Large intestine (tissue), 3 donors: ENCODE data around the gene TSPO2. TPM values are rescaled to one million over a fixed set of nuclear protein-coding genes. Genes with fewer than 3 reads are reported as not detected.
A peak's percentile ranks its signal among the peaks of the same experiment; 100 is the strongest.

ENCODE experiments used
- DNase-seq, 2 donors: peaks; one replicate each; pipeline versions ENCODE4 v3.0.0 to v3.0.0-alpha.2; 2013
- H3K27ac ChIP-seq: one replicate; pipeline ENCODE4 v1.5.1; 2013; ENCODE audit warnings: low read length
- H3K27me3 ChIP-seq: 2 replicates; pipeline ENCODE4 v1.6.1; 2013; ENCODE audit warnings: low read length; ENCODE audit not compliant: control insufficient read depth, insufficient read depth
- H3K36me3 ChIP-seq: 2 replicates; pipeline ENCODE4 v1.6.1; 2013; ENCODE audit warnings: low read length; ENCODE audit not compliant: control insufficient read depth, insufficient read depth
- H3K4me1 ChIP-seq: one replicate; pipeline ENCODE4 v1.6.1; 2013; ENCODE audit warnings: low read length; ENCODE audit not compliant: control insufficient read depth, insufficient read depth
- H3K4me3 ChIP-seq: one replicate; pipeline ENCODE4 v1.5.1; 2013; ENCODE audit warnings: low read length
- H3K9me3 ChIP-seq: one replicate; pipeline ENCODE4 v1.6.1; 2013; ENCODE audit warnings: mild to moderate bottlenecking, low read depth, low read length, moderate library complexity; ENCODE audit not compliant: control insufficient read depth
- WGBS: methylation state at CpG from one replicate; pipeline ENCODE4 v1.1.5; 2013; ENCODE audit warnings: low lambda C conversion rate; ENCODE audit not compliant: insufficient coverage; 5-methylcytosine and 5-hydroxymethylcytosine counted together
- polyA plus RNA-seq: library from polyadenylated mRNA; unstranded; fragments of 120-200 nt; gene quantifications from one replicate; pipeline ENCODE4 v1.2.1, GENCODE V29; 2013

TSPO2 gene
- polyA plus RNA-seq, 1 donor = 2.3 TPM

DNA sequence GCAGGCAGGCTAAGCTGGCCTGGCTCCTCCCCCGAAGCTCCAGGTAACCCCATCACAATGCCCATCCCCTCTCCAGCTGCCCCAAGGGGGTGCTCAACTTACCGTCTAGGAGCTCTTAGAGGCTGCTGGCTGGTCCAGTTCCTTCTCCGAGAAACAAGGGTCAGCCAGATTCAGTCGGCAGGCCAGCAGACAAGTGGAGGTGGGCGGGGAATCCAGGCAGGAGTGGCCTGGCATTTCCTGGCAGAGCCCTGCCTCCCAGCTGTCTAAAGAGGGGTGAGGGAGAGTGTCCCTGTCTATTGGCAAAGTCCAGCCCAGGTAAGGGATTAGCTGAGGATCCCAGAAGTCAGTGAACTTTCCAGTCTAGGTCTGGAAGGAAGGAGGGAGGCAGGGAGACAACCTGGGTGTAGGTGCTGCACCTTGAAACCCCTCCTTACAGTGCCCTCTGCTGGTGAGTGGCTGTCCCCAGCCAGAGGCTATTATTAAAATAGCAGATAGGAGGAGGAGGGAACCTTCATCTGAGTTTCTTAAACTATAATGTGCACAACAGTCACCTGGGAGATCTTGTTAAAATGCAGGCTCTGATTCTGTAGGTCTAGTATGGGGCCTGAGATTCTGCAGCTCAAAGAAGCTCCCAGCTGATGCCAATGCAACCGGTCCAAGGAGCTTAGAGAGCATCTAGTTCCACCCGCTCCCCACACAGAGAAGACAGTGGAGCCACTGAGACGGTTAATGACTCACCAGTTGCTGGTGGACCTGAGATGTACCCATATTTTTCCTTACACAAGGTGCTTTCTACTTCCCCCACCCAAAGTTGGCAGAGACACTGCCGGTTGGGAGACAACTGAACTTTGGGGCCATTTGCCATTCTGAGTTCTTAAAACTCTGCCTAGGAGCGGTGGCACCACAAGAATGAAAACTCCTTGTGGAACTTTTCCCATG, 2.9 kb upstream of the TSPO2 start, which contains the start of gene UNC5CL:
Gene UNC5CL, minus strand, starts transcription at position 162 of the 939 bp plus-strand sequence. CDS start 4,147 bp downstream, outside the sequence.
- Histone ChIP-seq H3K4me3 (peak within 1 kb of the TSS; percentile 70), H3K36me3 (peaks cover 13% of the 10 kb centered on the region), H3K4me1 (peaks cover 45% of the 10 kb centered on the region), H3K27me3 (no peaks in the 10 kb centered on the region), H3K27ac (peak within 1 kb of the TSS; percentile 100), H3K9me3 (no peaks in the 10 kb centered on the region)
- DNase-seq = peak; percentile 95 to 97
- WGBS = no CpG with 5 or more reads among the region's 10 CpGs

DNA sequence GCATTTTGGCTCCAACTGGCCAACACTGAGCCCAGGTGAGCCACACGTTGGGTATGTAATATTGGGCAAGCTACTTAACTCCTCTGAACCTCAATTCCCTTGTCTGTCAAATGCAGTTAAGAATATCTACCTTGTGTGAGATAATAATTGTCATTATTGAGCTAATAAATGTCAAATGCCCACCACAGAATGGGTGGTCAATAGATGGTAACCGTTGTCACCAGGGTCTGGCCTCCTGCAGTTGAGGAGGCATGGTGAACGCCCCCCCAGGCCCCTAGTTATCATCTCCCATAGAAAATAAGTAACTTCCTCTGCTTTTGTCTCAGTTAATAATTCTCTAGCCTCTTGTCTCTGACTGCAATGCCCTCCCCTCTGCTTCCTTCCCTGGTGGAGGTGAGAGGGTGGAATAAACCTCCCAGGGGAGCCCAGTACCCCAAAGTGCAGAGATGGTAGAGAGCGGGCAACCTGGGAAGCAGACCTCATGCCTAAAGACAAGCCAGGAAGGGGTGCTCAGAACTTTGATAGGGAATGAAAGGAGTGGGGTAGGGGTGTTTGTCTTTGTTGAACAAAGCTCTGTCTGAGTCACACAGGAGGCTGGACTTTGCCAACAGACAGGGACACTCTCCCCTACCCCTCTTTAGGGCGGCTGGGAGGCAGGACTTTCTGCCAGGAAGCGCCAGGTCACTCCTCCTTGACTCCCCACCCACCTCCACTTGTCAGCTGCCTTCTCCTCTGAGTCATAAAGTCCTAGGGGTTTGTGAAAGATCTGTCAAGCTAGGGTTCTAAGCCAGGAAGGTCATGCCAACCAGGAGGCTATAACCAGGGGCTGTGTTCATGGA, 1.9 kb upstream of the TSPO2 start:
- no peaks in the 10 kb centered on the region for H3K27me3 ChIP-seq
- WGBS = no CpG with 5 or more reads among the region's 6 CpGs
- no peaks in the 10 kb centered on the region for H3K9me3 ChIP-seq
- peaks cover 3% of the 10 kb centered on the region for H3K36me3 ChIP-seq
- peak overlapping the region; percentile 100 for H3K27ac ChIP-seq
- DNase-seq = peak; percentile 95 to 98
- peak overlapping the region; percentile 70 for H3K4me3 ChIP-seq
- H3K4me1 ChIP-seq = peaks cover 40% of the 10 kb centered on the region

DNA sequence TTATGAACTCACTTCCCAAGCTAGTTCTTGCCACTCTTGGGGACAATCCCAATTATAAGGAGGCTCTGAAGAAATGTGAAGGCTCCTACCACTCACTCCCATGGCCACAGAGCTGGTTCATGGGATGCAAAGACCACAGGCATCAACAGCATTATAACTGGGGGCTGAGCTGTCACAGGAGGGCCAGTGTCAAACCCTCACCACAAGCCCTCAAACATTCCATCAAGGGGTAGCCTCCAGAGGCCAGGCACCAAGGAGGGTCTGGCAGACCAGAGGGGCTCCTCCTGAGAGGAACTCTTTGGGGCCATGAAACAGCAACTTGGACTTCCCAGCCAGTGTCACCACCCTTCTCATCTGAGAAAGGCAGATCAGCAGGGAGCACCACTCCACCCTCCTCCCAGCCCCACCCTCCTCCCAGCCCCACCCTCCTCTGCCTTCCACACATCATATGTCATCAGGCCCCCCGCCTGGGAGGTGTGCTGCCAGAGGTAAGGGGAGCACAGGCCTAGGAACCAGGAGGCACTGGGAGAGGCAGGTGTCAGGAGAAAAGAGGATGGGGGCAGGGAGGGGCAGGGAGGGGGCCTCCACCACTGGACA, 1.2 kb upstream of the TSPO2 start:
- H3K27ac ChIP-seq = peak overlapping the region; percentile 100

DNA sequence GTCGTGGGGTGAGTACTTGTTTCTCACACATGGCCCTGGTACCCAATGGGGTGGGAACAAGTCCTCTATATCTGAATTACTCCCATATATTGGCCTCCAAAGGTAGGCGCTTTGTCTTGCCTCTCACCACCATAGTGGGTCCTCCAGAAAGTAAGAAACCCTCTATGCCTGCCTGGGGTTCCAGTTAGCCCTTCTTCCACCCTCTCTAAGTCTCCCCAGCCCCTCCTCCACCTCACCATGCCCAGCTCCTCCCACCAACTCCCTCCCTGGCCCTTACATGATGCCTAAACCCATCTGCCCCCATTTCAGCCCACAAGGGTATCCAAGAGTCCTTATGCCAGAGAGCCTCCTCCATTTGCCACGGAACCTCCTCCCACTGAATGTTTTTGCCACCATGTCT, 884 bp downstream of the TSPO2 start:
- no peak overlapping the region for H3K4me3 ChIP-seq
- H3K27ac ChIP-seq = no peak overlapping the region
- H3K9me3 ChIP-seq = no peaks in the 10 kb centered on the region
- no peaks in the 10 kb centered on the region for H3K27me3 ChIP-seq
- no peaks in the 10 kb centered on the region for H3K36me3 ChIP-seq
- H3K4me1 ChIP-seq = peaks cover 64% of the 10 kb centered on the region
- no peak for DNase-seq
- WGBS = no CpG with 5 or more reads among the region's 3 CpGs

More for the DNA sequence above, 1.2 kb upstream of the TSPO2 start:
- Histone ChIP-seq H3K27me3 (no peaks in the 10 kb centered on the region), H3K9me3 (no peaks in the 10 kb centered on the region), H3K36me3 (no peaks in the 10 kb centered on the region), H3K4me1 (peaks cover 43% of the 10 kb centered on the region), H3K4me3 (no peak overlapping the region)
- DNase-seq = peak in 1 of 2 donors; percentile 70
- no CpG with 5 or more reads among the region's 1 CpG for WGBS

GRCh38 chr6:41045664-41046063, 3.4 kb downstream of the TSPO2 start:
- H3K4me3 ChIP-seq = no peak overlapping the region
- H3K4me1 ChIP-seq = peaks cover 76% of the 10 kb centered on the region
- no peak for DNase-seq
- 71% methylated on average over 2 of the region's 5 CpGs for WGBS
- peak overlapping the region; percentile 92 for H3K27ac ChIP-seq
- H3K36me3 ChIP-seq = no peaks in the 10 kb centered on the region
- H3K27me3 ChIP-seq = no peaks in the 10 kb centered on the region
- no peaks in the 10 kb centered on the region for H3K9me3 ChIP-seq

DNA sequence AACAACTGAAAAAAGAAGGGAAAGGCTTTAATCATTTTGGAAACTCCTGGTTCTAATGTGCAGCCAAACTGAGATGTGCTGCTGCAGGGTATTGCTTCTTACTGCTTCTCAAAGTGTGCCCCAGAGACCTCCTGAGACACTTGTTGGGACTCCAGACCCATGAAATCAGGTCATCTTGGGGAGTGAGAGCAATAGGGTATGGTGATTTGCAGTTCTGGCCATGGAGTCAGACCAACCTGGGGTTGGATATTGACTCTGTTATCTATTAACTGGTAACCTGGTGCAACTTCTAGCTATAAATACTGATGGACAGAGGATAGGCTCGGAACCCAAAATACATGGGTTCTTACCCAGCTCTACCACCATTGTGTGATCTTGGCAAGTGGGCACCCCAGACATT, 3.8 kb downstream of the TSPO2 start:
- Histone ChIP-seq H3K9me3 (no peaks in the 10 kb centered on the region), H3K36me3 (no peaks in the 10 kb centered on the region), H3K4me1 (peaks cover 74% of the 10 kb centered on the region), H3K27ac (peak overlapping the region; percentile 92), H3K27me3 (no peaks in the 10 kb centered on the region), H3K4me3 (no peak overlapping the region)
- DNase-seq = no peak
- no CpG with 5 or more reads among the region's 1 CpG for WGBS

DNA sequence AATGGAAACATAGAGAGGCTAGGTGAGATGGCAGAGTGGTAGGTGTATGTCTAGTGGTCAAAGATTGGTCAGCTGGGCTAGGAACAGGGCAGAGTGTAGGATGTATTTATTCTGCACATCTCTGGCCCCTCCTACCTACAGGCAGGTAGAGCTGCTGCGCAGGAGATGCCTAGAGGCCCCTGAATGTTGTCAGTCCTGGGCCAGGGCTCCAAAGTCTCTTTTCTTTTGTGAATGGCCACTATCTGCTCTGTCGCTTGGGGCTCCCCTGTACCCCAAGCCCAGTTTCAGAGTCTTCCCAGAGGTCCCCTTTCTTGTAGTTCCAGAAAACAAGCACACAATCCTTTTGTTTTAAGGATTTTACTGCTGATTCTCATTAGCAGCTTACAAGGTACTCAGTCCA, 5.0 kb downstream of the TSPO2 start:
- no CpG with 5 or more reads among the region's 2 CpGs for WGBS
- DNase-seq = peak; percentile 56 to 80
- Histone ChIP-seq H3K27me3 (no peaks in the 10 kb centered on the region), H3K27ac (peak overlapping the region; percentile 92), H3K9me3 (no peaks in the 10 kb centered on the region), H3K4me3 (no peak overlapping the region), H3K36me3 (no peaks in the 10 kb centered on the region), H3K4me1 (peaks cover 78% of the 10 kb centered on the region)

DNA sequence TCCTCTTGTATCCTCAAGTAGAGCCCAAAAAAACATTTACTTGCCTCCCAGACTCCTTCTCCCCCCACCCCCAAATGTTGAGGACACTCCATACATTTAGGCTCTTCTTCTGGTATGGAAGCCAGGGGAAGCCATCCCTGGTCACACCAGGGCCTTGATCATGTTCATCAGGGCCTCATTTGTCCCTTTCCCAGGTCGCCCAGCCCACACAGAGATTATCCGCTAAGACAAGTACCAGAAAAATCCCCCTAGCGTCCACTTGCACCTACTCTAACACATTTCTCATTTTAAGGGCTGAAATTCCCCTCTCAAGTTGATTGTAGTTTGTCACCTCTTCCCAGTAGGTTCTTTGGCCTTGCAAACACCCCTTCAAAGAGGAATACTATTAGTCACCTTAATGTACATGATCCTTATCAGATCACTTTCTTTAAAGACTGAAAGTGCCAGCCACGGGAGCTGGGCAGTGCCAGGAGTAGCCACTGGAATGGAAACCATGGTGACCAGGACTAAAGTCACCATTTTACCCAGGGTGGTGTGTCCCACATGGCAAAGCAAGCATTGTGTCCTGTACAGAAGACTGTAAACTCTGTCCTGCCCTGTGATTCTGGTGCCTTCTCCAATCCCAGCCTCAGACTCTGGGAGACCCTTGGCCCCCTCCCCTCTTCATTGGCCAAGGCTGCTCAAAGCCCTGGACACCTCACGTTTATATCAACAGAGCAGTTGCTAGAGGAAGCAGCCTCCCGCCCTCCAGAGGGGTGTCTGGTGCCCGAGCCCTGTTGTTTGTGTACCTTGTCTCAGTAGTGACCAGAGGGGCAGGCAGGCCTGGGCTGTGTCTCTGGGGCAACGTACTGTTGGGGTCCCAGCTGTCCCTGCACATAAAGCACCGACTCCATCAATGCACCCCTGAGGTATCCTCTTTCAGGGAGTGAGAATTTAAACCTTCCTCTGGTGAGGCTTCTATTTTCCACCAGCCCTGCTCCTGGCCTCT, 5.8 kb downstream of the TSPO2 start:
- H3K27ac ChIP-seq = peak overlapping the region; percentile 92
- H3K4me1 ChIP-seq = peaks cover 81% of the 10 kb centered on the region

GRCh38 chr6:41049521-41049920, 7.3 kb downstream of the TSPO2 start:
- Histone ChIP-seq H3K9me3 (no peaks in the 10 kb centered on the region), H3K4me3 (no peak overlapping the region), H3K36me3 (no peaks in the 10 kb centered on the region), H3K27ac (peak overlapping the region; percentile 92), H3K4me1 (peaks cover 85% of the 10 kb centered on the region), H3K27me3 (no peaks in the 10 kb centered on the region)
- DNase-seq = peak in 1 of 2 donors; percentile 66
- WGBS = no CpG with 5 or more reads among the region's 1 CpG

More for the DNA sequence above, 5.8 kb downstream of the TSPO2 start:
- Histone ChIP-seq H3K9me3 (no peaks in the 10 kb centered on the region), H3K4me3 (no peak overlapping the region), H3K27me3 (no peaks in the 10 kb centered on the region), H3K36me3 (no peaks in the 10 kb centered on the region)
- no peak for DNase-seq
- 100% methylated on average over 1 of the region's 9 CpGs for WGBS
